Large intestine (tissue), 3 donors: ENCODE data around the gene FN3K. TPM values are rescaled to one million over a fixed set of nuclear protein-coding genes. Genes with fewer than 3 reads are reported as not detected.

Source experiments
- DNase-seq, 2 donors: peaks; one replicate each; pipeline versions ENCODE4 v3.0.0 to v3.0.0-alpha.2; 2013
- H3K27ac ChIP-seq: one replicate; pipeline ENCODE4 v1.5.1; 2013; ENCODE audit warnings: low read length
- H3K27me3 ChIP-seq: 2 replicates; pipeline ENCODE4 v1.6.1; 2013; ENCODE audit warnings: low read length; ENCODE audit not compliant: control insufficient read depth, insufficient read depth
- H3K36me3 ChIP-seq: 2 replicates; pipeline ENCODE4 v1.6.1; 2013; ENCODE audit warnings: low read length; ENCODE audit not compliant: control insufficient read depth, insufficient read depth
- H3K4me1 ChIP-seq: one replicate; pipeline ENCODE4 v1.6.1; 2013; ENCODE audit warnings: low read length; ENCODE audit not compliant: control insufficient read depth, insufficient read depth
- H3K4me3 ChIP-seq: one replicate; pipeline ENCODE4 v1.5.1; 2013; ENCODE audit warnings: low read length
- H3K9me3 ChIP-seq: one replicate; pipeline ENCODE4 v1.6.1; 2013; ENCODE audit warnings: mild to moderate bottlenecking, low read depth, low read length, moderate library complexity; ENCODE audit not compliant: control insufficient read depth
- WGBS: methylation state at CpG from one replicate; pipeline ENCODE4 v1.1.5; 2013; ENCODE audit warnings: low lambda C conversion rate; ENCODE audit not compliant: insufficient coverage; 5-methylcytosine and 5-hydroxymethylcytosine counted together
- polyA plus RNA-seq: library from polyadenylated mRNA; unstranded; fragments of 120-200 nt; gene quantifications from one replicate; pipeline ENCODE4 v1.2.1, GENCODE V29; 2013

The FN3K gene
- polyA plus RNA-seq, 1 donor, result 244 TPM

DNA sequence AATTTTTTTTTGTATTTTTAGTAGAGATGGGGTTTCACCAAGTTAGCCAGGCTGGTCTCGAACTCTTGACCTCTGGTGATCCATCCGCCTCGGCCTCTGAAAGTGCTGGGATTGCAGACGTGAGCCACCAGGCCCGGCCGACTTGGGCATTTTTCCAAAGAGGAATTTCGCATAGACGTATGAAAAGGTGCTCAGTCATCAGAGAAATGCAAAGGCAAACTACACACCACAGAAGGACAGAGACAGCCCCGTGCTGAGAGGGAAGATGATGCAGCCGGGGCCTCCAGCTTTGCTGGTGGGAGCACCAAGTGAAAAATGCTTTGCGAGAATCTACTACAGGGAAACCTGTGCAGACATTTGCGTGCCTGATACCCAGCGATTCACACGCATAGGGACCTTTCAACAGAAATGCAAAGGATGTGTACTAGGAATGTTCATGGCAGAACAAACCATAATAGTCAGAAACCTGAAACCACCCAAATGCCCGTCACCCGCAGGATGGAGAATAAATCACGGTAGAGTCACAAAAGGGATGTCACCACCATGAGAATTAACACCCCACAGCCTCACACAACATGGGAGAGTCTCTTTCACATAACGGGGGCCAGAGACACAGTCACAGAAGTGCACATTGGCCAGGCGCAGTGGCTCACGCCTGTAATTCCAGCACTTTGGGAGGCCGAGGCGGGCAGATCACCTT, 42.1 kb upstream of the FN3K start:
- Histone ChIP-seq H3K4me1 (peaks cover 7% of the 10 kb centered on the region), H3K27me3 (peaks cover 4% of the 10 kb centered on the region), H3K4me3 (no peak overlapping the region), H3K36me3 (peaks cover 6% of the 10 kb centered on the region), H3K27ac (no peak overlapping the region), H3K9me3 (peaks cover 11% of the 10 kb centered on the region)
- DNase-seq, result no peak
- no CpG with 5 or more reads among the region's 22 CpGs for WGBS

DNA sequence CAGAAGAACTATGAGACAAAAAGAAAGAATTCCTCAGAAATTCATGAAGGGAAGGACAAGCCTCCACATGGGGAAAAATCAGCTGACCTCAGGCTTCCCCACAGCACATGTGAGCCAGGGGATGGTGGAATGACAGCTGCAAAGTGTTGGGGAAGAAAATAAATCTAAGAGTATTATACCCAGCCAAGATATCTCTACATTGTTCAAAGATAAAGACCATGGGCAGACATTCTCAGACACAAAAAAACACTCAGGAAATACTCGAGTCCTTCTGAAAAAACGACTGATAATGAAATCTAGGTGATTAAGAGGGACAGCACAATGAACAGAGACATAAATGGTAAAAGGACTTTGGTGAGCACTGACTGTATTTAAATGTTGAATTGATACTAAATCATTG, 40.8 kb upstream of the FN3K start:
- DNase-seq, result no peak
- Histone ChIP-seq H3K27ac (no peak overlapping the region), H3K9me3 (peaks cover 11% of the 10 kb centered on the region), H3K4me1 (peaks cover 11% of the 10 kb centered on the region), H3K36me3 (peaks cover 6% of the 10 kb centered on the region), H3K4me3 (no peak overlapping the region), H3K27me3 (peaks cover 4% of the 10 kb centered on the region)
- no CpG with 5 or more reads among the region's 2 CpGs for WGBS

DNA sequence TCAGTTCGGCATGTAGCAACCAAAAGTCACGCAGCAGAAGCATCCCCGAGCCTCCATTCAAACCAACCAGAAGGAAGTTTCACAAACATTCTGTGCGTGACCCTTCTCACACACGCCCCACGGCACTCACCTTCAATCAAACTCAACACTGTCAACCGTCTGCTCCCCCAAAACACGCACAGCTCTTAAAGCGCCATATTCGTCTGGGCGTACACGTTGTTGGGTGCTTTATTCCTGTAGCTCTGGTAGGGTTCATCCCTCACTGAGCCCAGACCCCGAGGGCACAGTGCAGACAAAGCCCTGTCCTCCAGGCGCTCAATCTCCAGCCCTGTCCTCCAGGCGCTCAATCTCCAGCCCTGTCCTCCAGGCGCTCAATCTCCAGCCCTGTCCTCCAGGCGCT, 39.2 kb upstream of the FN3K start:
- no peak overlapping the region for H3K27ac ChIP-seq
- DNase-seq, result no peak
- peaks cover 4% of the 10 kb centered on the region for H3K36me3 ChIP-seq
- no peak overlapping the region for H3K4me3 ChIP-seq
- no CpG with 5 or more reads among the region's 17 CpGs for WGBS
- peaks cover 11% of the 10 kb centered on the region for H3K4me1 ChIP-seq
- peaks cover 4% of the 10 kb centered on the region for H3K27me3 ChIP-seq
- peaks cover 11% of the 10 kb centered on the region for H3K9me3 ChIP-seq

DNA sequence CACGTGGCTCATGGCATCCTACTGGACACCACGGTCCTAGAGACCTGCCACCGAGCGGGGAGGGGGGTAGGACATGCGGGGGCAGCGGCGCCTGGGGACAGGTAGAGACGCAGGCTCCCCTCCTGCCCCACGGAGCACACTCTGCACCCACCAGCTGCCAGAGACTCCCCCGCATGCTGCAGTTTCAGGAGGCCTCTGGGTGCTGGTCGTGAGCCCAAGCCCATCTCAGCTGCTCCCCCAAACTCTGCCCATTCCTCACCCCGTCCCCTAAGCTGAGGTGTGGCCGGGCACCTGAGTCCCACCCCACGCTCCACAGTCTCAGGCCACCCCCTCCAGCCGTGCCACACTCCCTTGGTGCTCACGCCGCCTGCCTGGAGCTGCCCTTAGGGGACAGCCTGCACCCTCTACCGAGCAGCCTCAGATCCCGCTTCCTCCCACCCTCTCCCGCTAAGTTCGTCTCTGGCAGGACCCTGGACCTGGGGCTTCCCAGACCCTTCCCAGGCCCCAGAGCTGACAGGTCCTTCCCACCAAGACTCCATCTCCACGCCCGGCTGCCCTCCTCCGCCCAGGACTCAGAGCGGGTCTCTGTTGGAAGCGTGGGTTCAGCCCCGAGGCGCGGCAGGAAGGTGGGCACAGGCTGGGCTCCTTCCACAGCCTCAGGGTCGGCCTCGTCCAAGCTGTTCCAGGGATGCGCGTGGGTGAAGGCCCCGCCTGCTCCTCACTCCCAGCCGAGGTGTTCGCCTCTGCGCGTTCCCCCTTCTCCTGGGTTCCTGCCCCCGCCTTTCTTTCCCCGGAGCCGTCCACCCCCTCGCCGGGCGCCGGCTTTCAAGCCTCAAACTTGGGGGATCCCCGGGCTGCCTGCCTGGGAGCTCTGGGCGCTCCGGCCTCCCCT, 38.3 kb upstream of the FN3K start:
- H3K4me3 ChIP-seq, result peak overlapping the region; percentile 63
- peaks cover 4% of the 10 kb centered on the region for H3K27me3 ChIP-seq
- H3K4me1 ChIP-seq, result peaks cover 14% of the 10 kb centered on the region
- no peak overlapping the region for H3K27ac ChIP-seq
- peaks cover 11% of the 10 kb centered on the region for H3K9me3 ChIP-seq
- H3K36me3 ChIP-seq, result peaks cover 2% of the 10 kb centered on the region
- no CpG with 5 or more reads among the region's 48 CpGs for WGBS
- DNase-seq, result no peak

DNA sequence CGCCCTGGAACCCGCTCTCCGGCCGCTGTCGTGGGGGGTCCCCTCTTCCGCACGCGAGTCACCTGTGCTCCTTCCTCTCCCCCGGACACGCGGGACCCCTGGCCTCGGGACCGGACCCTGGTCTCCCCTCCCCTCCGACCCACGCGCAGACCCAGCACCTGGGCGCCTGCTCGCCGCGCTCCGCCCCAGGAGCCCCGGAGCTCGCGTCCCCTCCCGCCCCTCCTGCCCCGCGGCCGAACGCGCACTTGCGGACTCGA, 37.7 kb upstream of the FN3K start:
- Histone ChIP-seq H3K4me1 (peaks cover 20% of the 10 kb centered on the region), H3K36me3 (peaks cover 2% of the 10 kb centered on the region), H3K27me3 (peaks cover 4% of the 10 kb centered on the region), H3K4me3 (peak overlapping the region; percentile 63), H3K9me3 (peaks cover 11% of the 10 kb centered on the region), H3K27ac (no peak overlapping the region)
- WGBS, result no CpG with 5 or more reads among the region's 32 CpGs
- no peak for DNase-seq

DNA sequence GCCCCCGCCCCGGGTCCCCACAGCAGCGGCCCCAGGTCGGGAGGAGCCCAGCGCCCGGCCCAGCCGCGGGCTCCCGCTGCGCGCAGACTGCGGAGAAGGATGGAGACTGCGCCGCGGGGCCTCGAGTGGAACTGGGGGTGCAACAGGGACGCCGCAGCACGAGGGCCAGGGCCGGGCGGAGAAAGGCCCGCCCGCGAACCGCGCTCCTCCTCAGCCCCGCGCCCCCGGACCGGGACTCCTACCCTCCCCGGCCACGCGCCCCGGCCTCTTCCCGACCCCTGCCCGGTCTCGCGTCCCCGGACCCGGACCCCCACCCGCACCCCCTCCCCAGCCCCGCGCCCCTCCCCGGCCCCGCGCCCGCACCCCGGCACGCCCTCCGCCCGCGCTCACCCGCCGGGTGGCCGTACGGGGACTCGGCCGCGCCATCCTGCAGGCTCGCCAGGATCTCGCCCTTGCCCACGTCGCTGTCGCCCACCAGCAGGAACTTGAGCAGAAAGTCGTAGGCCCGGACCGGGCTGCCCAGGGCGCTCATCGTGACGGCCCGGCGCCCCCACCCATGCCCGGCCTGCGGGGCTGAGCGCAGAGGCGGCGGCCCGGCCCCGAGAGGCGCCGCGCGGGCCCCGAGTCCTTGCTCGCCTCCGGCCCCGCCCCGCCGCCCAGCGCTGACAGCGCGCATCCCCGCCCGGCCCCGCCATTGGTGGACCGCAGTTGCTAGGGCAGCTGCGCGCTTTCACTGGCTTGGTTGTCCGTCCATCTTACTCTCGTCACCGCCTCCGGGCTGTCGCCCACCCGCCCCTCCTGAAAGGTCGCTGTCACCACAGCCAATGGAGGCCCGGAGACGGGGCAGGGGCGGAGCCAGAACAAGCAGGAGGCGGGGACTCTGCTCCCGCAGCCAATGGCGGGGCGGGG, 37.1 kb upstream of the FN3K start, which contains the start of gene RAB40B:
Gene RAB40B (minus strand): TSS at position 634 of the 909 bp plus-strand sequence. CDS start 102 bp downstream, at position 532.
- Histone ChIP-seq H3K36me3 (peaks cover 2% of the 10 kb centered on the region), H3K9me3 (peaks cover 11% of the 10 kb centered on the region), H3K4me3 (peak within 1 kb of the TSS; percentile 63), H3K27ac (peak within 1 kb of the TSS; percentile 42), H3K27me3 (peaks cover 4% of the 10 kb centered on the region), H3K4me1 (peaks cover 26% of the 10 kb centered on the region)
- WGBS, result no CpG with 5 or more reads among the region's 112 CpGs
- peak; percentile 99 for DNase-seq

DNA sequence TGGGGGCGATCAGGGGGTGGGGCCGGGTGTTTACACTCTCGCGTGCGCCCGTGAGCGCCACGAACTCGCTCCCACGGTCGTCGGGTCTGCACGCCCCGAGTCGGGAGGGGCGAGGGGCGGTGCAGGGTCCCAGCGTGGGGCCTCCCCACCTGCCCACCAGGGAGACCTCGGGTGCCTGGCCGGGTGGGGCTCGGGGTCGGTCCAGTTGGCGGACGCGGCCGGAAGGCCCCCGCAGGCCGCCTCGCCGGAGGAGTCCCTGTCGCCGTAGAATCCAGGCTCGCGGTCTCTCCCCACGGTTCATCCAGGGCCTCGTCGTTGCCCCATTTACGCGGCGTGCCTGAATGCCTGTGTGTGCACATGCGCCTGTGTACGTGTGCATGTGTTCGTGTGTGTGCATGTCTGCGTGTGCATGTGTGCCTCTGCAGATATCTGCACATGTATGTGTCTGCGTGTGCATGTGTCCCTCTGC, 36.4 kb upstream of the FN3K start:
- WGBS, result no CpG with 5 or more reads among the region's 45 CpGs
- peak overlapping the region; percentile 60 for H3K4me3 ChIP-seq
- H3K9me3 ChIP-seq, result peaks cover 11% of the 10 kb centered on the region
- peak overlapping the region; percentile 42 for H3K27ac ChIP-seq
- H3K36me3 ChIP-seq, result peaks cover 2% of the 10 kb centered on the region
- DNase-seq, result no peak
- H3K4me1 ChIP-seq, result peaks cover 31% of the 10 kb centered on the region
- H3K27me3 ChIP-seq, result peaks cover 4% of the 10 kb centered on the region

DNA sequence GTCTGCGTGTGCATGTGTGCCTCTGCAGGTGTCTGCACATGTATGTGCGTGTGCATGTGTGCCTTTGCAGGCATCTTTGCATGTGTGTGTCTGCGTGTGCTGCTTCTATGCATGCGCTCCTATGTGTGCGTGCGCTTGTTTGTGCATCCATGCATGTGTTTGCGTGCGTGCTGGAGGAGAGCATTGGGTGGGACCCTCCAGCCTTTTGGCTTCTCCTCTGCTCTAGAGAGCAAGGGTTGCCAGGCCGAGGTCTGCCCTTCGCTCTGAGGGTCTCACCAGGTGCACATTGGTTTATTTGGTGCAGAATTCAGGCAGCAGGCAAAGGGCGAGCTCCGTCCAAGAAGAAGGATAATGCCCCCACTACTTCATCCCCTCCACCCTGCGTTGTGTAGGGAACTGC, 35.9 kb upstream of the FN3K start:
- WGBS, result 20% methylated on average over 1 of the region's 13 CpGs
- Histone ChIP-seq H3K27ac (no peak overlapping the region), H3K9me3 (peaks cover 11% of the 10 kb centered on the region), H3K4me1 (peaks cover 36% of the 10 kb centered on the region), H3K36me3 (peaks cover 2% of the 10 kb centered on the region), H3K27me3 (peaks cover 4% of the 10 kb centered on the region), H3K4me3 (peak overlapping the region; percentile 60)
- DNase-seq, result no peak

DNA sequence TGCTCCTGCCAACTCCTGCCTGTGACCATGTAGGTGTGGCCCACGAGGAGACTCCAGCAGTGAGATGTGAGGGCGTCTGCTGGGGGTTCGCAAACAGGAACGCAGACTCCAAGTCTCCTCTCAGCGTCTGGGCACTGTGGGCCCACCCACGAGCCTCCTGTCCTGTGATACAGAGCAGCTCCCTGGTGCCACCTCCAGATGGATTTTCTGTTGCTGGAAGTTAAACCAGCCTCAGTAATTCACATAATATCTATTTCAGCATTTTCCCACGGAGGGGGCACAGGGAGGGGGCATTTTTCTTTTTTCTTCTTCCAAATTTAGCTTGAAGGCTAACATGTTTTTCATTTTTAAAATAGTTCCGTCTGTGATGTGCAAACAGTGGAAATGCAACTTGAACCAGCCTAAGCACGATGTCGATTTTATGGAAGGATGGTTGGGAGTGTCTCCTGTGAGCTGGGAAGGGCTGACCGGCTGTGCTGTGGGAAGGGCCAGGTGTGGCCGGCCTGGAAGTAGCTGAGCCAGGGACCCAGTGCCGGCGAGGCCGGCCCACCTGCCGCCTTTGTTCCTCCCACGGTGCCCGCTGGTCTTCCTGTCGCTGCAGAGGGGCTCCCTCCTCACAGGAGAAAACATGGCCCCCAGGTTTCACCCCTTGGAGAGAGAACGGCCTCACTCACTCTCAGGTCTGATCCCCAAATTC, 33.0 kb upstream of the FN3K start:
- Histone ChIP-seq H3K27ac (peak overlapping the region; percentile 60), H3K4me1 (peaks cover 42% of the 10 kb centered on the region), H3K4me3 (no peak overlapping the region), H3K9me3 (peaks cover 2% of the 10 kb centered on the region), H3K36me3 (no peaks in the 10 kb centered on the region), H3K27me3 (peaks cover under 1% of the 10 kb centered on the region)
- 40% methylated on average over 1 of the region's 20 CpGs for WGBS
- peak; percentile 29 to 58 for DNase-seq
